Dendritic cell treated with granulocyte-macrophage colony-stimulating factor and Interleukin-4, amounts not matched to agents 40 ng/mL and 50 ng/mL, for 4 days (primary cell): ENCODE results near the gene GALK1.

Experiments
- H3K27ac Mint-ChIP-seq: one replicate; pipeline ENCODE4 v1.8.0; 2022; ENCODE audit warnings: mild to moderate bottlenecking, mixed read lengths
- H3K27me3 Mint-ChIP-seq: one replicate; pipeline ENCODE4 v1.8.0; 2022; ENCODE audit warnings: mild to moderate bottlenecking, mixed read lengths
- H3K36me3 Mint-ChIP-seq: one replicate; pipeline ENCODE4 v1.8.0; 2022; ENCODE audit warnings: low read depth, mixed read lengths
- H3K4me1 Mint-ChIP-seq: one replicate; pipeline ENCODE4 v1.8.0; 2022; ENCODE audit warnings: low read depth, mixed read lengths
- H3K4me3 Mint-ChIP-seq: one replicate; pipeline ENCODE4 v1.8.0; 2022; ENCODE audit warnings: mild to moderate bottlenecking, moderate library complexity, mixed read lengths
- H3K9me3 Mint-ChIP-seq: one replicate; pipeline ENCODE4 v1.8.0; 2022; ENCODE audit warnings: mixed read lengths
- intact Hi-C: fragments of 100-400 bp; cut with micrococcal nuclease; formaldehyde crosslinking; loops from one replicate; pipeline ENCODE4 v1.15.0; 2022

Gene GALK1

DNA sequence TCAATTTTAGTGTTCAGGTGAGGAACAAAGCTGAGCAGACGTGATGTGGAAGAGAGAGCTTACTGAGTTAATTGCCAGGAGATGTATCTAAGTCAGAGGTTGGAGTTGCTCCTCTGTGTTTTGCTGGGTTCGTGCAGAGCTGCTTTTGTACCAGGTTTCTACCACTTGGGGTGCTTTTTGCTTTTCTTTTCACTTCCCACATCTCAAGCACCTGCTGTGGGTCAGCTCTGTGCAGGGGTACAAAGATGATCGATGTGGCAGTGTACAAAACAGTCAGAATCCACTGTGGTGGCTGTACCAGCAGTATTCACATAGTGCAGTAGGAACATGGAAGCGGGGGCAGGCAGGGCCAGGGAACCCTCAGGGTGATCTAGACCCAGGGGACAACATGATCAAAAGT, 34.4 kb upstream of the GALK1 start:
- Mint-ChIP-seq H3K4me1 (no peaks in the 10 kb centered on the region), H3K4me3 (no peak overlapping the region), H3K27ac (no peak overlapping the region), H3K27me3 (no peaks in the 10 kb centered on the region), H3K36me3 (peaks cover 82% of the 10 kb centered on the region), H3K9me3 (no peaks in the 10 kb centered on the region)
- intact Hi-C loops, result no loop called here

DNA sequence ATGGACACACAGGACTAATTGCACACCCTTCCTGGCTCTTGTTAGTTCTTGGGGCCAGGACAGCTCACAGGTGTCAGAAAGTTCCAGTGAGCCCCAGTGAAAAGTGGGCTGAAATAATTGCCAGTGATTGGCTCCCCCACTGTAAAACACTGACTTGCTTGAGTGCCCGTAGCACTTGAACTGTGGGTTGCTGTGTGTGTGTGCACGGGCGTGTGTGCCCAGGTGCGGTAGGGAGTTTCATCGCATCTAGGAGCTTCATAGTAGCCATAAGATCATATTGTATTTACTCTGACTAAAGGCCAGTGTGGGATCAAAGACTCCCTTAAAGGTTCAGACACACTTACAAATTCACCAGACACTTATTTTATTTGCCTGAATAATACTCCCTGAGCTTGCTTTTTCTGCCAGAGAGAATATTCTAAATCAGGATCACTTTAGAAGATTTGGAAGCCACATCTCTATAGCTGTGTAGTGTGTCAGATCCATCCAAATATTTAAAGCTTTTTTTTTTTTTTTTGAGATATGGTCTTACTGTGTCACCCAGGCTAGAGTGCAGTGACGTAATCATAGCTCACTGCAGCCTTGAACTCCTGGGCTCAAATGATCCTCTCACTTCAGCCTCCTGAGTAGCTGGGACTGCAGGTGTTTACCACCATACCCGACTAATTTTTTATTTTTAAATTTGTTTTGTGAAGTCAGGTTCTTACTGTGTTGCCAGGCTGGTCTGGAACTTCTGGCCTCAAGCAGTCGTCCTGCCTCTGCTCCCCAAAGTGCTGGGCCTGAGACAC, 31.0 kb upstream of the GALK1 start:
- no peaks in the 10 kb centered on the region for H3K27me3 Mint-ChIP-seq
- no peaks in the 10 kb centered on the region for H3K9me3 Mint-ChIP-seq

DNA sequence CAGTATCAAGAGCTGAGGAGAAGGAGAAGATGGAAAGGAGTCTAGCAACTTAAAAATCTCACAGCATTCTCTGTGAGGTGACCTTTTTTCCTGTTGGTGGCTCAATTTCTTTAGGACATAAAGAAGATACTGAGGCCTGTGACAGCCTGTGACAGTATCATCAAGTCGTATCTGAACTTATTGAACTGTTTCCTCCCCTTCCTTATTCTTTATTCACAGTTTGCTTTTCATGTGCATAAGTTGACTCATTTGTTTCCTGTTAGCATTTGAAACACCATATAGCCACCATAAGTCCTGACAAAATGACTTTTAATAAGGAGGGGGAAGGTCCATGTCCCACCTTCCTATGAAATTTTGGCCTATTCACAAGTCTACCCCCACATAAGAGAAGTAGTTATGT, 28.5 kb upstream of the GALK1 start:
- H3K36me3 Mint-ChIP-seq, result peaks cover 46% of the 10 kb centered on the region
- H3K9me3 Mint-ChIP-seq, result no peaks in the 10 kb centered on the region
- intact Hi-C loops, result no loop called here
- no peak overlapping the region for H3K4me3 Mint-ChIP-seq
- H3K27ac Mint-ChIP-seq, result no peak overlapping the region
- H3K4me1 Mint-ChIP-seq, result peaks cover 6% of the 10 kb centered on the region
- no peaks in the 10 kb centered on the region for H3K27me3 Mint-ChIP-seq

More for the DNA sequence above, 31.0 kb upstream of the GALK1 start:
- peaks cover 70% of the 10 kb centered on the region for H3K36me3 Mint-ChIP-seq
- no peak overlapping the region for H3K27ac Mint-ChIP-seq
- H3K4me3 Mint-ChIP-seq, result no peak overlapping the region
- H3K4me1 Mint-ChIP-seq, result peaks cover 6% of the 10 kb centered on the region
- intact Hi-C loops, result no loop called here

DNA sequence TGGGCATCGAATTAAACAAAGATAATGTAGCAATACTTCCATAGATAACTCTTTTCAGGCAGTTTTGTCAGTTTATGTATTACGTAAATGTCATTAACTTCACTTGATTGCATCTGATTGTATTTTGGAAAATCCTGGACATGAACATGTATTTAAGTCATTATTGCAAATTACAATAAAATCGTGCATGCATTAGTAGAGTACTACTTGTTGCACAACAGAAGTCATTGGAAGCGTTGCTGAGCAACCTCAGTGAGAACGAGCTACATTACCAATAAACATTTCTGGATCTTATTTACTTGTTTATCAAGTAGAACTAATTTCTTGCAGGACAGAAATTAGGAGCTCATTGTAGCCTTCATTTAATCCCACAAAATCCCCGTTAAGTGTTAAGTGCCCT, 26.3 kb upstream of the GALK1 start:
- no peaks in the 10 kb centered on the region for H3K27me3 Mint-ChIP-seq
- no peaks in the 10 kb centered on the region for H3K9me3 Mint-ChIP-seq
- peaks cover 27% of the 10 kb centered on the region for H3K36me3 Mint-ChIP-seq
- H3K27ac Mint-ChIP-seq, result no peak overlapping the region
- H3K4me1 Mint-ChIP-seq, result peaks cover 18% of the 10 kb centered on the region
- intact Hi-C loops, result no loop called here
- no peak overlapping the region for H3K4me3 Mint-ChIP-seq

DNA sequence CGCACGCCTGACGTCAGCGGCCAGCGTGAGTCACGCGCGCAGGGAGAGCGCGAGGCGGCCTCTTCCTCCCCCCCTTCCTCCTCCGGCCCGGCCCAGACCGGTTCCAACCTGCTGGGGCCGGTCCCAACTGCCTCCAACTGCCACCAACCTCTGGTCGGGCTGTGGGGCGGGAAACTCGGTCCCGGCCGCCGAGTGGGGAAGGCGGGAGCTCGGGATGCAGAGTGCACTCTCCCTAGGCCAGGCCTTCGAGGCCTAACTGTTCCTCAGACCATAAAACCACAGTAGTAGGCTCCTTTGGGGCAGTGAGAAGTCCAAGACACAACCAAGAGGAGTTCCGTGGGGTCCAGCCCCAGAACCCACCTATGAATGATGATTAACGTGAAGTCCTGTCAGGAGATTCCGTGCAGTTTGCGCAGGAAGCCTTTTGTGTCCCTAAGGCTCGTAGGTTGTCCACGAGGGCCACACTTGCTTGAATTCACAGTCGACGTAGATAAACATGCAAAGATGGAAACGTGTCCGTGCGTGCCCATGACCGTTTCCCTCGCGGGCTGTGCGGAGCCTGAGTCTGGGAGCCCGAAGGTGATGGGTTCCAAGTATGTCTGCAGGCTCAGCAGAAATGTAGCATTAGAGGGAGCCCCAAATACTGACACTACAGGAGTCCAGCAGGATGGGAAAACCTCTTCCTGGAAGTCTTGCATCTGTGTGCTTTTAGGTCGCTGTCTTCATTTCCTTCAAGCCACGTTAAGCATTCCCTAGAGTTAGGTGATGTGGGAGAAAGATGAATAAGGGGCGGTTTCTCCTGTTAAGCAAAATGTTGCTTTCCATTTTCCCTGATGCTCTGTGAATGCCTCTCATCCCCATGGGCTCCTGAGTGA, 20.3 kb upstream of the GALK1 start:
- peaks cover 7% of the 10 kb centered on the region for H3K36me3 Mint-ChIP-seq
- peak overlapping the region; percentile 81 for H3K4me3 Mint-ChIP-seq
- H3K9me3 Mint-ChIP-seq, result no peaks in the 10 kb centered on the region
- H3K4me1 Mint-ChIP-seq, result peaks cover 29% of the 10 kb centered on the region
- H3K27ac Mint-ChIP-seq, result peak overlapping the region; percentile 99
- intact Hi-C loops, result no loop called here
- no peaks in the 10 kb centered on the region for H3K27me3 Mint-ChIP-seq

DNA sequence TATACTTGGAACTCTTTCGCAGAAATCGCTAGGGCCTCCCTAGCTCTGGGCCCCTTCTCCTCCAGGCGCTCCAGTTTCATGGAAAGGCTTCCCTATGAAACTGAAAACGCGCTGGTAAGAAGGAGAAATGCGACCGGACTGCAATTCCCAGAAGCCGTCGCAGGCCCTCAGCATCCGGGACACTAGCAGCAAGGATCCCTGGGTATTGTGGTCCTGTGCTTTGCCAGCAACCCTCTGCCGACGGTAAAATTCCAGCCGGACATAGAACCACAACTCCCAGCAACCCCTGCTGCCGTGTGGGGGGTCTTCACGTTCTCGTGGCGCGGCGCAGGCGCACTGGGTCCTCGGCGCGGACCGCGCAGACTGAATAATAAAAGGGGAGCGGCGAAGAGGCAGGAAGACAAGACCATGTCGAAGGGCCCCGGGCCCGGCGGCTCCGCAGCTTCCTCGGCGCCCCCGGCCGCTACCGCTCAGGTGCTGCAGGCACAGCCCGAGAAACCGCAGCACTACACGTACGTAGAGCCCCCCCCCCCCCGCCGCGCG, 19.6 kb upstream of the GALK1 start, which contains the start of gene UNK:
UNK (plus strand) TSS at position 334 of the 543 bp plus-strand sequence; CDS start at position 409, 75 bp downstream.
- peaks cover 29% of the 10 kb centered on the region for H3K4me1 Mint-ChIP-seq
- peaks cover 11% of the 10 kb centered on the region for H3K36me3 Mint-ChIP-seq
- peak within 1 kb of the TSS; percentile 99 for H3K27ac Mint-ChIP-seq
- peak within 1 kb of the TSS; percentile 81 for H3K4me3 Mint-ChIP-seq
- no peaks in the 10 kb centered on the region for H3K27me3 Mint-ChIP-seq
- intact Hi-C loops, result loop anchor here (1.0 kb wide), 1 partner anchor 71 kb away; the partner anchor contains the start of gene WBP2
- H3K9me3 Mint-ChIP-seq, result no peaks in the 10 kb centered on the region

DNA sequence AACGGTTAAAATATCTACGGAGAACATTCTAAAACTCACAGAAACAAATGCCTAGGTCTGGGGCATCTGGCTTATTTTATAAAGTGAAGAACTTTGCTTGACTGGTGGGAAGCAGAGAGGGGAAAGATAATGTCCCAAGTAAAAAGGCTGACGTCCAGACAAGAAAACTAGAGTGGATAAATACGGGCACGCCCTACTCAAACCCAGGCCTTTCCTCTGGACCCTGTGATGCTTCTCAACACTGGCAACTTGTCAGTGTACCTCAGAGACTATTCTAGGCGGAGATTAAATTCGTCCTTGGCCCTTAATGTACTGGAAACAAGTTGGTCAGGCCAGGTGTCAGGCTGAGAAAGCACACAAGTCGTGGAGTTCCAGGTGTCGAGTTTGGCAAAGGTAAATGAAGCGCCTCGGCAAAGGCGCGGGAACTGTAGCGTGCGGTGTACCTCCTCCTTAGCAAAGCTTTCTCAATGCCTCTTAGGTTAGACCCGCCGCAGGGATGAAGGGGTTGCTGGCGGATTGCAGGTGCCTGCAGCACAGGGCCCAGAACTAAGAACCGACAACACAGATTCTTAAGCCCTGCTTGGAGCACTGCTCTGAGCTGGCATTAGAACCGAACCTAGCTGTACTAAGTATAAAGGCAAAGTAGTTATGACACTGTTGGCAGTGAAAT, 18.9 kb upstream of the GALK1 start:
- peaks cover 29% of the 10 kb centered on the region for H3K4me1 Mint-ChIP-seq
- H3K36me3 Mint-ChIP-seq, result peaks cover 17% of the 10 kb centered on the region
- H3K27me3 Mint-ChIP-seq, result no peaks in the 10 kb centered on the region
- no peaks in the 10 kb centered on the region for H3K9me3 Mint-ChIP-seq
- peak overlapping the region; percentile 99 for H3K27ac Mint-ChIP-seq
- peak overlapping the region; percentile 81 for H3K4me3 Mint-ChIP-seq
- intact Hi-C loops, result loop anchor here (1.0 kb wide), 1 partner anchor 71 kb away; the partner anchor contains the start of gene WBP2

DNA sequence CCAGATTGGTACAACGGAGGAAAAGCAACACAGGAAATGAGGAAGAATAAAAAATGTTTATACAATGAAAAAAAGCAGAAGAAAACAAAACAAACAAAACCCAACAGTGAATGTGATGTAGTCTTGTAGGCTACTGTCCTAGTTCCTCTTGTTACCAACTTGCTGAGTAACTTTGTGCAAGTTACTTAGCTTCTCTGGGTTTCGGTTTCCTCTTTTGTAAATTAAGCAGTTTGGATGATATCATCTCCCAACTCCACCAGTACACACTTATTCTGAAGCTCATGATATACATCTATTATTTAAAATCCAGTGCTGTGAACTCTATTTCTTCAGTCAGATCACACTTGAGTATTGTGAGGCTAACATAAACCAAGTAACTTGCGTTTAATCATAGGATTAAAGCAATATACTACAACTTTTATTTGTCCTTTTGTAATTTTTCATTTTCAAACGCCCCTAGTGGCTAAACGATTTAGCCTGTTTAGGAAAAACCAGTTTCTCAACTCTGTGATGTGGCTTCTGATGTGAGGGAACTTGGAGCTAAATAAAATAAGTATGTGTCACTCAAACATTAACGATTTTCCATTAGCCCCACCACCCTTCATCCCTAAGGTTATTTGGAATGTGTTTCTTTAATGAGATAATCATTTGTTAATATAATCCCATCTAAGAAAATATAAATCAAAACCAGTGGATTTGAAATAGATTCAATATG, 18.2 kb upstream of the GALK1 start:
- H3K27ac Mint-ChIP-seq, result peak overlapping the region; percentile 99
- no peaks in the 10 kb centered on the region for H3K27me3 Mint-ChIP-seq
- H3K4me1 Mint-ChIP-seq, result peaks cover 29% of the 10 kb centered on the region
- intact Hi-C loops, result no loop called here
- H3K4me3 Mint-ChIP-seq, result peak overlapping the region; percentile 81
- peaks cover 24% of the 10 kb centered on the region for H3K36me3 Mint-ChIP-seq
- H3K9me3 Mint-ChIP-seq, result no peaks in the 10 kb centered on the region

DNA sequence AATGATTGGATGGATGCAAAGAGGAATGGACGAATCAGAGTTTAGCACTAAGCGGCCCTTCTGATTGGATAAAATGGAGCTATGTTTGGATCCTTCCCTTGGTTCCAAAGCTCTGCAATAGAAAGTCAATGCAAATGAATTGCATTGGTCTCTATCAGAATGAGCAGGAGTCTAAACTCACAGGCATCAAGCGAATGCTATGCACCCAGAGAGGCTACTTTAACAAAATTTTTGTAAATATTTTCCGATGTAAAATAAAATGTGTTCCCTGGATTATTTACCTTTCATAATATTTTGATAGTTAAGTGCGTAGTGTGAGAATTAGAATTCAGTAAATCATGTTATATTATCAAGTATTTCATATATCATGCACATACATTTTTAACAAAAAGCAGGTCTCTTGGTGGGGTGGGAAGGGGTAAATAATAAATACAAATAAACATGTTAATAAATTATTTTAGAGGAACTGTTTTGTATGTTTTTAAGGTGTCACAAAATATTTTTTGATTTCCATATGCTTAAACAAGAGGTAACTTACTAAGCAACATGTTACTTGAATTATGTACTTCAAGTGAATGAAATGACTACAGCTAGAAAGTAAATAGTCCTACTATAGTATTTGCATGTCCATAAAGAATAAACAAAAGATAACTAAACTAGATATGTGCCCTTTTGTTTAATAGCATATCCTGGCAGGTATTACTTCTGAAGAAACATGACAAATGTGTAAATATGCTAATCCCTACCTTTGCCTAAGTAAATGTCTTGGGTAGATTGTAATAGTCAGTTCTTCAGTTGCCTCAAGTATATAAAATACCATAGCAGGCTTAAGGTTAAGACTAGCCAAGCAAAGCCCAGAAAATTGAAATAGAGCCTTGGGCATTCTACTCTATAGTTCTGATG, 15.2 kb upstream of the GALK1 start:
- Mint-ChIP-seq H3K4me1 (peaks cover 29% of the 10 kb centered on the region), H3K9me3 (no peaks in the 10 kb centered on the region), H3K36me3 (peaks cover 51% of the 10 kb centered on the region), H3K4me3 (peak overlapping the region; percentile 13), H3K27me3 (no peaks in the 10 kb centered on the region), H3K27ac (peak overlapping the region; percentile 95)
- intact Hi-C loops, result no loop called here

DNA sequence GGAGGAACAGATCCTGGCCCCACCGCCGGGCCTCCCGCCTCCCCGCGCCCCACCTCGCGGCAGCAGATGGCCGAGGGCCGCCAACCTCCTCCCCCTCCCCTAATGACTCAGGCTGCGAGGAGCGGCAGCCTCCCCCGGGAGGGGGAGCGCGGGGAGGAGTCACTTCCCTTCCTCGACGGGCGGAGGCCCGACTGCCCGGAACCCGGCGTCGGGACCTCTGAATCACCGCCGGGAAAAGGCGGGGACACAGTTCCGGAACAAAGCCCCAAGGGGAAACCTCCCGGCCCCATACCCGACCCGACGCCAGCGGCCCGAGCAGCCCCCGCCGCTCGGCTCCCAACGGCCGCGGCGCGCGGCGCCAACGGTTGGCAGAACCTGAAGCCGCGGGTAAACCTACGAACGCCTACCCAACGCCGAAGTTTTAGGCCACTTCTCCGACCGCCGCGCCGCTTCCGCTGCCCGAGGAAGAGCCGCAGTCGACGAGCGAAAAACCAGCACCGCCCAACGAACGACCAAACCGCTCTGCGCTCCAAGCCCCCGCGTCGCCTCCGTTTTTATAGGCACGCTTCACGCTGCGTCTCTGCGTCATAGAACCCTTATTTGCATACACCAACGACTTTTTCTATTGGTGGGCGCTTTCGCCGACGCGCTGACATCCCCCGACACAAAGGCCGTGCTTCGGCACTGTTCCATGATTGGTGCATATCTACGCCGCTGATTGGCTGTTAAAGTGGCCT, 14.4 kb upstream of the GALK1 start:
- intact Hi-C loops, result no loop called here

DNA sequence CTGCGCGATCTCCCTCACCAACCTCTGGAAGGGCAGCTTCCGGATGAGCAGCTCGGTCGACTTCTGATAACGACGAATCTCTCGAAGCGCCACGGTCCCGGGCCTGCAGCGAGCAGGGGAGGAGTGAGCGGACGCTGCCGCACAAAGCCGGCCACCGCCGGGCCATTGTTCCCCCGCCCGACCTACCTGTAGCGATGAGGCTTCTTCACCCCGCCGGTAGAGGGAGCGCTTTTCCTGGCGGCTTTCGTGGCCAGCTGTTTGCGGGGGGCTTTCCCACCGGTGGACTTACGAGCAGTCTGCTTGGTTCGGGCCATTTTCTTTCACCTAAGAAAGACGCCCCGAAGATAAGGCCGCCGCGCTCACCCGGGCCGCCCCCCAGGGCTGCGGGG, 13.9 kb upstream of the GALK1 start:
- no peaks in the 10 kb centered on the region for H3K9me3 Mint-ChIP-seq
- H3K4me1 Mint-ChIP-seq, result peaks cover 29% of the 10 kb centered on the region
- H3K27ac Mint-ChIP-seq, result peak overlapping the region; percentile 95
- H3K36me3 Mint-ChIP-seq, result peaks cover 57% of the 10 kb centered on the region
- peak overlapping the region; percentile 86 for H3K4me3 Mint-ChIP-seq
- intact Hi-C loops, result no loop called here
- no peaks in the 10 kb centered on the region for H3K27me3 Mint-ChIP-seq

More for the DNA sequence above, 14.4 kb upstream of the GALK1 start:
- peak overlapping the region; percentile 86 for H3K4me3 Mint-ChIP-seq
- H3K27me3 Mint-ChIP-seq, result no peaks in the 10 kb centered on the region
- peaks cover 54% of the 10 kb centered on the region for H3K36me3 Mint-ChIP-seq
- peaks cover 30% of the 10 kb centered on the region for H3K4me1 Mint-ChIP-seq
- H3K27ac Mint-ChIP-seq, result peak overlapping the region; percentile 95
- no peaks in the 10 kb centered on the region for H3K9me3 Mint-ChIP-seq
